GM23338 (cell line): ENCODE measurements around the gene F7. TPM values are rescaled to one million over a fixed set of nuclear protein-coding genes. Genes with fewer than 3 reads are reported as not detected.

Experiments used
- ATAC-seq: fragments of 200-7000 bp; cut with Tn5 transposase; 3 replicates; pipeline ENCODE4 v1.9.1; 2020
- DNase-seq: peaks from one replicate; pipeline ENCODE4 v3.0.0-alpha.2; 2015; ENCODE audit warnings: low spot score
- H2AFZ ChIP-seq: fragments of 200-600 bp; sonication (generic); 2 replicates; pipeline ENCODE4 v1.8.0; 2016; ENCODE audit warnings: antibody characterized with exemption, mild to moderate bottlenecking, moderate library complexity
- H3F3A ChIP-seq: fragments of 200-600 bp; sonication (generic); replicated peaks from 2 replicates; pipeline ENCODE4 v1.8.0; 2017; ENCODE audit warnings: antibody characterized with exemption, mixed run types, low read depth
- H3K27ac ChIP-seq: fragments of 200-600 bp; sonication (generic); 2 replicates; pipeline ENCODE4 v1.6.1; 2016; ENCODE audit warnings: low read depth
- H3K27me3 ChIP-seq: fragments of 200-600 bp; sonication (generic); 2 replicates; pipeline ENCODE4 v1.8.0; 2016; ENCODE audit warnings: mild to moderate bottlenecking, mixed run types, moderate library complexity; ENCODE audit not compliant: insufficient read depth
- H3K36me3 ChIP-seq: fragments of 200-600 bp; sonication (generic); 2 replicates; pipeline ENCODE4 v1.8.0; 2016; ENCODE audit warnings: mild to moderate bottlenecking; ENCODE audit not compliant: insufficient read depth
- H3K4me1 ChIP-seq: fragments of 200-600 bp; sonication (generic); 2 replicates; pipeline ENCODE4 v1.8.0; 2016; ENCODE audit warnings: mild to moderate bottlenecking, moderate library complexity; ENCODE audit not compliant: insufficient read depth
- H3K4me2 ChIP-seq: fragments of 200-600 bp; sonication (generic); 2 replicates; pipeline ENCODE4 v1.7.1; 2017; ENCODE audit warnings: mixed run types
- H3K4me3 ChIP-seq: fragments of 200-600 bp; sonication (generic); 2 replicates; pipeline ENCODE4 v1.6.1; 2016; ENCODE audit warnings: mixed run types
- H3K79me2 ChIP-seq: fragments of 200-600 bp; sonication (generic); replicated peaks from 2 replicates; pipeline ENCODE4 v1.8.0; 2017; ENCODE audit warnings: mild to moderate bottlenecking; ENCODE audit not compliant: insufficient read depth
- H3K9me2 ChIP-seq: fragments of 200-600 bp; sonication (generic); 2 replicates; pipeline ENCODE4 v1.8.0; 2017; ENCODE audit not compliant: insufficient read depth
- H4K20me1 ChIP-seq: fragments of 200-600 bp; sonication (generic); replicated peaks from 2 replicates; pipeline ENCODE4 v1.8.0; 2017; ENCODE audit warnings: mild to moderate bottlenecking; ENCODE audit not compliant: insufficient read depth
- H3K27ac Mint-ChIP-seq: 2 replicates; pipeline ENCODE4 v1.8.0; 2020; ENCODE audit warnings: inconsistent platforms, mild to moderate bottlenecking, moderate library complexity, mixed read lengths
- H3K27me3 Mint-ChIP-seq: 3 replicates; pipeline ENCODE4 v1.8.0; 2022; ENCODE audit warnings: low read depth, mild to moderate bottlenecking, moderate library complexity, mixed read lengths, inconsistent platforms; ENCODE audit not compliant: insufficient read depth, poor library complexity
- H3K36me3 Mint-ChIP-seq: 3 replicates; pipeline ENCODE4 v1.8.0; 2021; ENCODE audit warnings: low read depth, mild to moderate bottlenecking, inconsistent platforms, moderate library complexity, mixed read lengths
- H3K4me1 Mint-ChIP-seq: 3 replicates; pipeline ENCODE4 v1.8.0; 2020; ENCODE audit warnings: mild to moderate bottlenecking, inconsistent platforms, mixed read lengths
- H3K4me3 Mint-ChIP-seq: 3 replicates; pipeline ENCODE4 v1.8.0; 2021; ENCODE audit warnings: moderate library complexity, mild to moderate bottlenecking, inconsistent platforms, mixed read lengths
- H3K9me3 Mint-ChIP-seq: 3 replicates; pipeline ENCODE4 v1.8.0; 2020; ENCODE audit warnings: moderate library complexity, mild to moderate bottlenecking, inconsistent platforms, mixed read lengths
- CREB1 ChIP-seq: fragments of 250-450 bp; sonication (Bioruptor Pico); IDR thresholded peaks from 2 replicates; pipeline ENCODE4 v1.5.0; 2020; ENCODE audit warnings: low read depth, mild to moderate bottlenecking, moderate library complexity
- CTCF ChIP-seq, 2 experiments: fragments of 200-600 bp in 1 of 2; sonication (generic) in 1 of 2; conservative IDR thresholded peaks; 2 replicates each; pipeline versions ENCODE4 v1.5.1 to v1.6.1; 2016 to 2017; ENCODE audit warnings: antibody characterized with exemption in 2 of 2, low read depth in 2 of 2, mild to moderate bottlenecking in 2 of 2, moderate library complexity in 1 of 2
- EZH2 ChIP-seq: fragments of 200-600 bp; sonication (generic); IDR thresholded peaks from one replicate; pipeline ENCODE4 v1.8.0; 2017; ENCODE audit warnings: antibody characterized with exemption, mild to moderate bottlenecking, low read depth; ENCODE audit not compliant: unreplicated experiment
- EZH2phosphoT487 ChIP-seq: fragments of 200-600 bp; sonication (generic); IDR thresholded peaks from one replicate; pipeline ENCODE4 v1.8.1; 2018; ENCODE audit warnings: antibody characterized with exemption; ENCODE audit not compliant: unreplicated experiment
- JUNB ChIP-seq: IDR thresholded peaks from one replicate; pipeline ENCODE4 v1.6.1; 2016; ENCODE audit warnings: antibody characterized with exemption; ENCODE audit not compliant: unreplicated experiment
- POLR2AphosphoS5 ChIP-seq: IDR thresholded peaks from 2 replicates; pipeline ENCODE4 v1.6.1; 2016; ENCODE audit warnings: antibody characterized with exemption, low read depth
- STAT1 ChIP-seq: IDR thresholded peaks from one replicate; pipeline ENCODE4 v1.6.1; 2016; ENCODE audit warnings: antibody characterized with exemption; ENCODE audit not compliant: unreplicated experiment
- ZNF114 ChIP-seq: fragments of 250-450 bp; sonication (Bioruptor Pico); IDR thresholded peaks from 2 replicates; pipeline ENCODE4 v1.5.0; 2020; ENCODE audit warnings: mild to moderate bottlenecking, moderate library complexity
- ZNF331 ChIP-seq: fragments of 250-450 bp; sonication (Bioruptor Pico); IDR thresholded peaks from 2 replicates; pipeline ENCODE4 v1.5.0; 2020; ENCODE audit warnings: low read depth, mild to moderate bottlenecking, moderate library complexity
- polyA plus RNA-seq: library from polyadenylated mRNA; unstranded; fragments of >200 nt; fragmentation: Nextera tagmentation; extraction: Ambion mirVana; gene quantifications from 2 replicates; pipeline ENCODE4 v1.2.1, GENCODE V29; 2016
- total RNA-seq: library from RNA; depleted of rRNA; stranded (reverse); fragments of >200 nt; shearing (Covaris generic); gene quantifications from 2 replicates; pipeline ENCODE4 v1.2.3, GENCODE V29; 2014
- TF ChIP-seq, protein P1 (sequence below): IDR thresholded peaks from 2 replicates; pipeline ENCODE4 v1.6.1; 2016; ENCODE audit warnings: antibody characterized with exemption
- TF ChIP-seq, protein P2 (sequence below): fragments of 250-450 bp; sonication (Bioruptor Pico); IDR thresholded peaks from 2 replicates; pipeline ENCODE4 v1.5.0; 2020; ENCODE audit warnings: mild to moderate bottlenecking, moderate library complexity

Gene F7
- total and polyA plus RNA-seq, 2 experiments from 2014 or later: 0.16 to 0.24 TPM

DNA sequence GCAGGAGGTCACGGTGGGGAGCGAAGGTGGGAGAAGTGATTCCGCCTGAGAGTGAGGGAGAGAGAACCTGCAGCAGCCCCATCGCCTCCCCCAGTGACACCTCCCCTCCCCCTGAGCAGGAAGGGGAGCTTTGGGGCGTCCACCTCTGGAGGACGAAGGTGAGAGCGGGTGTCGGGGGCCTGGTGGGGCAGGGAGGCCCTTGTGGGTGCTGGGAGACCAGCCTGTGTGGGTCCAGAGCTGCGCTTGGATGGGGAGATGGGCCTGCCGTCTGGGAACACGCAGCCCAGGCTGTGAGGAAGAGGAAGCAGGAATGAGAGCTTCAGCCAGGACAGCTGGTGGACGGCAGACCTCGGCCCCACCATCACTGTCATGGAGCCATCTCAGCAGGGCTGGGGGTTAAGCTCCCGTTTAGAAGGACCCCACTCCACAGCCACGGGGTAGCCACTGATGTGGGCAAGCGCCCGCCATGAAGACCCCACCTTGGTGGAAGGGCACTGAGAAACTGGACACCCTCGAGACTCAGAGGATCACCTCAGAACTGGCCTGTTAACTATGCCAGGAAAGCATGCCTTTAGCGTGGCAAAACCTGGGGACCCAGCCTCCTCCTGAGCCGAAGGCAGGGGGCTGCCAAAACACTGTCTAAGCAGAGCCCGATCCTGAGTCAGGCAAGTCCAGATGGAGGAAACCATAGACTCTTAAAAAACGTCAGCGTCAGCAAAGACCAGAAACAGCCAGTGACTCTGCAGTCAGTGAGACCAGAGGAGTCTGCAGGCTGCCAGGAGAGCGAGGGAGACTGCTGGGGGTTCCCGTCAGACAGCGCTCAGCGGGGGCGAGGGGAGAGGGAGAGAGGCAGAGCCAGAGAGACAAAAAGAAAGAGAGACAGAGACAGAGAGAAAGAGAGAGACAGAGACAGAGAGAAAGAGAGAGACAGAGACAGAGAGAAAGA is 46.4 kb downstream of the F7 start:
- Histone ChIP-seq H3K79me2 (no peaks in the 10 kb centered on the region), H3K4me1 (0 out of 2 replicates have a peak, but pooled peaks cover 4% of the 10 kb centered on the region), H3K36me3 (no peaks in the 10 kb centered on the region), H2AFZ (peak overlapping the region; percentile 92; the same call in 1 of the 2 replicates), H3K4me3 (peak overlapping the region; percentile 72), H3K27me3 (peaks cover 22% of the 10 kb centered on the region), H4K20me1 (no peaks in the 10 kb centered on the region), H3K4me2 (peak overlapping the region; percentile 97), H3F3A (peaks cover 17% of the 10 kb centered on the region), H3K9me2 (no peaks in the 10 kb centered on the region), H3K27ac (no peak overlapping the region)
- Mint-ChIP-seq H3K36me3 (no peaks in the 10 kb centered on the region; the same call in 2 of the 3 replicates), H3K4me1 (peaks cover 17% of the 10 kb centered on the region), H3K9me3 (peaks cover 3% of the 10 kb centered on the region; the same call in 1 of the 3 replicates), H3K4me3 (peak overlapping the region; percentile 66), H3K27ac (no peak overlapping the region), H3K27me3 (peaks cover 27% of the 10 kb centered on the region)
- DNase-seq (no peak), ATAC-seq (peak; percentile 19)
- TF ChIP-seq JUNB: no peak
- no peak for TF ChIP-seq EZH2
- no peak for TF ChIP-seq CREB1 (CRISPR knock-in tag)
- no peak for TF ChIP-seq ZNF114 (CRISPR knock-in tag)
- no peak for TF ChIP-seq STAT1

DNA sequence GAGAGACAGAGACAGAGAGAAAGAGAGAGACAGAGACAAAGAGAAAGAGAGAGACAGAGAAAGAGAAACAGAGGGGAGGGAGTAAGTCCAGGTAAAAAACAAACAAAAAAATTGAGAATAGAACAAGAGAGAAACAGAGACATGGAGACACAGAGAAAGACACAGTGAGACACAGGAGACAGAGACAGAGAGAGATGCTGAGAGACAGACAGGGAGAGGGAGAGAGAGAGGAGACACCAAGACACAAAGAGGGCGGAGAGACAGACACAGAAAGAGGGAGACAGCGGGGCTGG is 47.0 kb downstream of the F7 start:
- Mint-ChIP-seq H3K9me3 (peaks cover 3% of the 10 kb centered on the region; the same call in 1 of the 3 replicates), H3K27me3 (peaks cover 27% of the 10 kb centered on the region), H3K27ac (no peak overlapping the region), H3K4me1 (peaks cover 21% of the 10 kb centered on the region), H3K4me3 (peak overlapping the region; percentile 66), H3K36me3 (no peaks in the 10 kb centered on the region; the same call in 2 of the 3 replicates)
- DNase-seq (no peak), ATAC-seq (no peak)
- Histone ChIP-seq H3F3A (peaks cover 17% of the 10 kb centered on the region), H3K4me2 (peak overlapping the region; percentile 97), H4K20me1 (no peaks in the 10 kb centered on the region), H3K79me2 (no peaks in the 10 kb centered on the region), H3K27me3 (peaks cover 22% of the 10 kb centered on the region), H2AFZ (peak overlapping the region; percentile 92), H3K4me1 (0 out of 2 replicates have a peak, but pooled peaks cover 4% of the 10 kb centered on the region), H3K27ac (no peak overlapping the region), H3K4me3 (peak overlapping the region; percentile 72), H3K9me2 (no peaks in the 10 kb centered on the region), H3K36me3 (no peaks in the 10 kb centered on the region)
- TF ChIP-seq ZNF331 (CRISPR knock-in tag): no peak
- TF ChIP-seq EZH2: no peak
- TF ChIP-seq POLR2AphosphoS5: no peak
- TF ChIP-seq, protein P1, sequence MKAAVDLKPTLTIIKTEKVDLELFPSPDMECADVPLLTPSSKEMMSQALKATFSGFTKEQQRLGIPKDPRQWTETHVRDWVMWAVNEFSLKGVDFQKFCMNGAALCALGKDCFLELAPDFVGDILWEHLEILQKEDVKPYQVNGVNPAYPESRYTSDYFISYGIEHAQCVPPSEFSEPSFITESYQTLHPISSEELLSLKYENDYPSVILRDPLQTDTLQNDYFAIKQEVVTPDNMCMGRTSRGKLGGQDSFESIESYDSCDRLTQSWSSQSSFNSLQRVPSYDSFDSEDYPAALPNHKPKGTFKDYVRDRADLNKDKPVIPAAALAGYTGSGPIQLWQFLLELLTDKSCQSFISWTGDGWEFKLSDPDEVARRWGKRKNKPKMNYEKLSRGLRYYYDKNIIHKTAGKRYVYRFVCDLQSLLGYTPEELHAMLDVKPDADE: no peak
- TF ChIP-seq CTCF (conservative IDR thresholded peaks at IDR 0.05; ENCODE audit: low read depth in 2 of 2): no peak
- no peak for TF ChIP-seq JUNB
- TF ChIP-seq, protein P2, sequence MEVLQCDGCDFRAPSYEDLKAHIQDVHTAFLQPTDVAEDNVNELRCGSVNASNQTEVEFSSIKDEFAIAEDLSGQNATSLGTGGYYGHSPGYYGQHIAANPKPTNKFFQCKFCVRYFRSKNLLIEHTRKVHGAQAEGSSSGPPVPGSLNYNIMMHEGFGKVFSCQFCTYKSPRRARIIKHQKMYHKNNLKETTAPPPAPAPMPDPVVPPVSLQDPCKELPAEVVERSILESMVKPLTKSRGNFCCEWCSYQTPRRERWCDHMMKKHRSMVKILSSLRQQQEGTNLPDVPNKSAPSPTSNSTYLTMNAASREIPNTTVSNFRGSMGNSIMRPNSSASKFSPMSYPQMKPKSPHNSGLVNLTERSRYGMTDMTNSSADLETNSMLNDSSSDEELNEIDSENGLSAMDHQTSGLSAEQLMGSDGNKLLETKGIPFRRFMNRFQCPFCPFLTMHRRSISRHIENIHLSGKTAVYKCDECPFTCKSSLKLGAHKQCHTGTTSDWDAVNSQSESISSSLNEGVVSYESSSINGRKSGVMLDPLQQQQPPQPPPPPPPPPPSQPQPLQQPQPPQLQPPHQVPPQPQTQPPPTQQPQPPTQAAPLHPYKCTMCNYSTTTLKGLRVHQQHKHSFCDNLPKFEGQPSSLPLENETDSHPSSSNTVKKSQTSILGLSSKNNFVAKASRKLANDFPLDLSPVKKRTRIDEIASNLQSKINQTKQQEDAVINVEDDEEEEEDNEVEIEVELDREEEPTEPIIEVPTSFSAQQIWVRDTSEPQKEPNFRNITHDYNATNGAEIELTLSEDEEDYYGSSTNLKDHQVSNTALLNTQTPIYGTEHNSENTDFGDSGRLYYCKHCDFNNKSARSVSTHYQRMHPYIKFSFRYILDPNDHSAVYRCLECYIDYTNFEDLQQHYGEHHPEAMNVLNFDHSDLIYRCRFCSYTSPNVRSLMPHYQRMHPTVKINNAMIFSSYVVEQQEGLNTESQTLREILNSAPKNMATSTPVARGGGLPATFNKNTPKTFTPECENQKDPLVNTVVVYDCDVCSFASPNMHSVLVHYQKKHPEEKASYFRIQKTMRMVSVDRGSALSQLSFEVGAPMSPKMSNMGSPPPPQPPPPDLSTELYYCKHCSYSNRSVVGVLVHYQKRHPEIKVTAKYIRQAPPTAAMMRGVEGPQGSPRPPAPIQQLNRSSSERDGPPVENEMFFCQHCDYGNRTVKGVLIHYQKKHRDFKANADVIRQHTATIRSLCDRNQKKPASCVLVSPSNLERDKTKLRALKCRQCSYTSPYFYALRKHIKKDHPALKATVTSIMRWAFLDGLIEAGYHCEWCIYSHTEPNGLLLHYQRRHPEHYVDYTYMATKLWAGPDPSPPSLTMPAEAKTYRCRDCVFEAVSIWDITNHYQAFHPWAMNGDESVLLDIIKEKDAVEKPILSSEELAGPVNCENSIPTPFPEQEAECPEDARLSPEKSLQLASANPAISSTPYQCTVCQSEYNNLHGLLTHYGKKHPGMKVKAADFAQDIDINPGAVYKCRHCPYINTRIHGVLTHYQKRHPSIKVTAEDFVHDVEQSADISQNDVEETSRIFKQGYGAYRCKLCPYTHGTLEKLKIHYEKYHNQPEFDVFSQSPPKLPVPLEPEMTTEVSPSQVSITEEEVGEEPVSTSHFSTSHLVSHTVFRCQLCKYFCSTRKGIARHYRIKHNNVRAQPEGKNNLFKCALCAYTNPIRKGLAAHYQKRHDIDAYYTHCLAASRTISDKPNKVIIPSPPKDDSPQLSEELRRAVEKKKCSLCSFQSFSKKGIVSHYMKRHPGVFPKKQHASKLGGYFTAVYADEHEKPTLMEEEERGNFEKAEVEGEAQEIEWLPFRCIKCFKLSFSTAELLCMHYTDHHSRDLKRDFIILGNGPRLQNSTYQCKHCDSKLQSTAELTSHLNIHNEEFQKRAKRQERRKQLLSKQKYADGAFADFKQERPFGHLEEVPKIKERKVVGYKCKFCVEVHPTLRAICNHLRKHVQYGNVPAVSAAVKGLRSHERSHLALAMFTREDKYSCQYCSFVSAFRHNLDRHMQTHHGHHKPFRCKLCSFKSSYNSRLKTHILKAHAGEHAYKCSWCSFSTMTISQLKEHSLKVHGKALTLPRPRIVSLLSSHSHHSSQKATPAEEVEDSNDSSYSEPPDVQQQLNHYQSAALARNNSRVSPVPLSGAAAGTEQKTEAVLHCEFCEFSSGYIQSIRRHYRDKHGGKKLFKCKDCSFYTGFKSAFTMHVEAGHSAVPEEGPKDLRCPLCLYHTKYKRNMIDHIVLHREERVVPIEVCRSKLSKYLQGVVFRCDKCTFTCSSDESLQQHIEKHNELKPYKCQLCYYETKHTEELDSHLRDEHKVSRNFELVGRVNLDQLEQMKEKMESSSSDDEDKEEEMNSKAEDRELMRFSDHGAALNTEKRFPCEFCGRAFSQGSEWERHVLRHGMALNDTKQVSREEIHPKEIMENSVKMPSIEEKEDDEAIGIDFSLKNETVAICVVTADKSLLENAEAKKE (CRISPR knock-in tag): no peak
- no peak for TF ChIP-seq STAT1
- TF ChIP-seq ZNF114 (CRISPR knock-in tag): no peak
- no peak for TF ChIP-seq EZH2phosphoT487
